ENCODE data around the gene KRTAP12-3.
A peak's percentile ranks its signal among the peaks of the same experiment; 100 is the strongest.
"Not testable (repeated sequence)": the region's sequence is repeated elsewhere in the genome, so short reads cannot be mapped to it uniquely, and the experiment has no call there.

KRTAP12-3 gene

DNA sequence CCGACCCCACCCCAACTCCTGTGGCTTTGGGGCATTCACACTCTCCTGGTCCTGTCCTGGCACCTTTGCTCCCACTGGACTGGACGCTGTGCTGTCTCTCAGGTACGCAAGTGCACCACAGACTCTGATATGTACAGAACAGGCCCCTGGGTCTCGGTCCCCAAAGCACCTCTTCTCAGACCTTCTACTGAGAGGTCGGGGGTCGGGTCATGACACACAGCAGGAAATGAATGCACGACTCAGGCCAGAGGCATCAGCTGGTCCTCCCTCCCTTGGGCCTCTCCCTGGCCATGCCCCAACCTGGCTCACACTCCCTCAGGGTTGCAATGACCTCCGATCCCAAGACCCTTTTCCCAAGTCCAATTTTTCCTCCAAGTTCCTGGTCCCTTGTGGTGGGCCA, 37.5 kb downstream of the KRTAP12-3 start:
- Histone ChIP-seq H3K4me1 (ENCODE audit: control insufficient read depth, insufficient read depth, low read length) (peaks cover 12% of the 10 kb centered on the region), H3K36me3 (ENCODE audit: control insufficient read depth, insufficient read depth, low read length) (no peaks in the 10 kb centered on the region), H3K9ac (ENCODE audit: low read depth, low read length) (peak overlapping the region; percentile 56), H3K4me3 (ENCODE audit: low read depth, low read length) (no peak overlapping the region), H3K9me3 (ENCODE audit: control insufficient read depth, insufficient read depth, low read length) (no peaks in the 10 kb centered on the region), H3K27me3 (ENCODE audit: control insufficient read depth, insufficient read depth, low read length) (no peaks in the 10 kb centered on the region)

DNA sequence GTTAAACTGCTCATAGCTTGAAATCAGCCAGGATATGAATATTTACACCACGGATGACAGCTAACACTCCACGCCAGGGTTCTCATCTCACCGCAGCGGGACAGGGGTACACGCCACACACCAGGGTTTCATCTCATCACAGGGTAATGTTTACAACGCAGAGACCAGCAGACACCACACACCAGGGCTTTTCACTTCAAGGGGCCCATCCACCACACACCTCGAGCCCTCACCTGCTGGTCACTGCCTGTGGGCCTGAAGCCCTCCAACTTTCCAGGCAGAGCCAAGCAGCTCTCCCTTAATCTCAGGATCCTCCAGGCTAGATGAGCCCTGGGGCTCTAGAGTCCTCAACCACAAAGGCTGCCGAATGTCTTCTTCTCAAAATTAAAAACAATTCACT, 37.9 kb downstream of the KRTAP12-3 start:
- Histone ChIP-seq H3K36me3 (ENCODE audit: control insufficient read depth, insufficient read depth, low read length) (no peaks in the 10 kb centered on the region), H3K4me1 (ENCODE audit: control insufficient read depth, insufficient read depth, low read length) (peaks cover 12% of the 10 kb centered on the region), H3K9me3 (ENCODE audit: control insufficient read depth, insufficient read depth, low read length) (no peaks in the 10 kb centered on the region), H3K4me3 (ENCODE audit: low read depth, low read length) (no peak overlapping the region), H3K9ac (ENCODE audit: low read depth, low read length) (no peak overlapping the region), H3K27me3 (ENCODE audit: control insufficient read depth, insufficient read depth, low read length) (no peaks in the 10 kb centered on the region)

DNA sequence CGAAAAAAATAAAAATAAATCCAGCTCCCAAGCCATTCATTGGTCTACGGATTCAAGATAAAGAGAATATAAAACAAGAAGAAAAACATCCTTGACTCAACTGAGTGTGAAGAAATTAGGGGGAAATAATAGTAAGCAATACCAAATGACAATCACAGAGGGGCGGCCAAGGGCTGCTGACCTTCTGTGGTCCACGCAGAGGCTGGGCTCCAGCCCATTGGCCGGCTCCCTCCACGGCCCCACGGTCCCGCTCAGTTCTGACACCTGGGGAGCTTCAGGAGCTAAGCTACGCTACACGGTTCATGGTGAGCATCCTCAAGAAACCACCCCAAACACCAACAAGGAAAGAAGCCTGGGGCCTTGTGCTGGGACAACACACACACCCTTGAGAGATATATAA, 38.8 kb downstream of the KRTAP12-3 start:
- H3K9ac ChIP-seq (ENCODE audit: low read depth, low read length): no peak overlapping the region
- no peaks in the 10 kb centered on the region for H3K36me3 ChIP-seq (ENCODE audit: control insufficient read depth, insufficient read depth, low read length)
- H3K4me3 ChIP-seq (ENCODE audit: low read depth, low read length): peak overlapping the region; percentile 32
- H3K4me1 ChIP-seq (ENCODE audit: control insufficient read depth, insufficient read depth, low read length): peaks cover 12% of the 10 kb centered on the region
- no peaks in the 10 kb centered on the region for H3K9me3 ChIP-seq (ENCODE audit: control insufficient read depth, insufficient read depth, low read length)
- no peaks in the 10 kb centered on the region for H3K27me3 ChIP-seq (ENCODE audit: control insufficient read depth, insufficient read depth, low read length)

DNA sequence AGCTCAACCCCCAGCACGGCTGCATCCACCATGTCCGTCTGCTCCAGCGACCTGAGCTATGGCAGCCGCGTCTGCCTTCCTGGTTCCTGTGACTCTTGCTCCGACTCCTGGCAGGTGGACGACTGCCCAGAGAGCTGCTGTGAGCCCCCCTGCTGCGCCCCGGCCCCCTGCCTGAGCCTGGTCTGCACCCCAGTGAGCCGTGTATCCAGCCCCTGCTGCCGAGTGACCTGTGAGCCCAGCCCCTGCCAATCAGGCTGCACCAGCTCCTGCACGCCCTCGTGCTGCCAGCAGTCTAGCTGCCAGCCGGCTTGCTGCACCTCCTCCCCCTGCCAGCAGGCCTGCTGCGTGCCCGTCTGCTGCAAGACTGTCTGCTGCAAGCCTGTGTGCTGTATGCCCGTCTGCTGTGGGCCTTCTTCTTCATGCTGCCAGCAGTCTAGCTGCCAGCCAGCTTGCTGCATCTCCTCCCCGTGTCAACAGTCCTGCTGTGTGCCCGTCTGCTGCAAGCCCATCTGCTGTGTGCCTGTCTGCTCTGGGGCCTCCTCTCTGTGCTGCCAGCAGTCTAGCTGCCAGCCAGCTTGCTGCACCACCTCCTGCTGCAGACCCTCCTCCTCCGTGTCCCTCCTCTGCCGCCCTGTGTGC, 39.6 kb downstream of the KRTAP12-3 start, which contains the start of gene KRTAP10-12:
Gene KRTAP10-12 (plus strand): TSS at position 1 of the 639 bp plus-strand sequence. CDS start 30 bp downstream, at position 31.
- H3K9ac ChIP-seq (ENCODE audit: low read depth, low read length); H3K9me3 ChIP-seq (ENCODE audit: control insufficient read depth, insufficient read depth, low read length); H3K36me3 ChIP-seq (ENCODE audit: control insufficient read depth, insufficient read depth, low read length); H3K27me3 ChIP-seq (ENCODE audit: control insufficient read depth, insufficient read depth, low read length): not testable (repeated sequence)
- H3K4me3 ChIP-seq (ENCODE audit: low read depth, low read length): peak within 1 kb of the TSS; percentile 32
- H3K4me1 ChIP-seq (ENCODE audit: control insufficient read depth, insufficient read depth, low read length): peaks cover 17% of the 10 kb centered on the region

DNA sequence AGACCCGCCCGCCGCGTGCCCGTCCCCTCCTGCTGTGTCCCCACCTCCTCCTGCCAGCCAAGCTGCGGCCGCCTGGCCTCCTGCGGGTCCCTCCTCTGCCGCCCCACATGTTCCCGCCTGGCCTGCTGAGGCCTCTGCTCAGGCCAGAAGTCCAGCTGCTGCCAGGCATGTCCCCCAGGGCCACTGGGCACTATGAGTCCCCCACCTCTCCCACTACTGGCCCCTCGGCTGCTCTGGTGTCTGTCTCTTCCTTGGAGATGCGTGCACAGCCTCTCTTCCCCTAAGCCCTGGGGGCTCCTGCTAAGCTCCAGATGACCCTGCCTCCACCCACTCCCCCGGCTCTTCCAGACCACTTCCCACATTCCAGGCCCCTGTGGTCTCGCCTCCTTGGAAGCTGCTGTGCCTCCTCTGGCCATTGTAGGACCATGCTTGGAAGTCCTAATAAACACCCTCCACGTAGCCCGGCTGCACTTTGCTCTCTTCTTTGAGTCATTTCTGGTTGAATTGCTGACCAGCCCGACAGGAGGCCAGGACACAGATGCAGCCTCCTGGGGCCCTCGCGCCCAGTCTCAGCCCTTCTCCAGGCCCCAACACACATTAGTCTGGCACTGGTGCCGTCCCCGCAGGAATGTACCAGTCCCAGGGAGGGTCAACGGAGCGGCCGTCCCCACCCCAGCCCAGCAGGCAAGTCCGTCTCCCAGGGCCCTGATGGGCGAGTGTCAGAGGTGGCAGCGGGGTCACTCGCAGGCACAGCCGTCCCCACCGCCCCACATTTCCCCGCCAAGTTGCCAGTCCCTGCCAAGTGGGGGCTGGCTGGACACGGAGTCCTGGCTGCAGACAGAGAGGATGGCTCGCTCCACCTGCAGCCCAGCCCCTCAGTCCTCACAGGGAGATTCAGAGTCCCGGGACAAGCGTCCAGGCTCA, 40.3 kb downstream of the KRTAP12-3 start:
- H3K4me1 ChIP-seq (ENCODE audit: control insufficient read depth, insufficient read depth, low read length): peaks cover 20% of the 10 kb centered on the region

DNA sequence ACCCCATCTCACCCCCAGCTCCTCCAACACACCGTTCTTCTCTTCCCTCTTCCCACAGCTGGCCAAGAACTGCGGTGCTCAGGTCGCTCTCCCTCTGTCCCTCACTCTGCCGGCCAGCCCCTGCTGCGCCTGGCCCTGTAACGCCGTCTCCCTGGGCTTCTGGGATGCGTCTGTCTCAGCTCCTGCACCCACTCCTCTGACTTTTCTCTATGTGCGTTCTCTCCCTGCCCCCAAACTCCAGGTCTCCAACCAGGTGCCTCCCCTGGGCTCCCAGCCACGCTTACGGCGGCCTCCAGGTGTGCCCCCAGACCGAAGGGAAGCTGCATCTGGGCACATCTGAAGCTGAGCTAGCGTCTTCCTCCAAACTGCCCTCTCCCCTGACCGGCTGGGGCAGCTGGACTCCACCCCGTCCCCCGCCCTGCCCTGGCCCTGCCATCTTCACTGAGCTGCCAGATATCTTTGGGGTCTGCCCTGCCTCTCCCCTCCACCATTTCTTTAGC, 41.8 kb downstream of the KRTAP12-3 start:
- H3K27me3 ChIP-seq (ENCODE audit: control insufficient read depth, insufficient read depth, low read length): no peaks in the 10 kb centered on the region
- H3K9ac ChIP-seq (ENCODE audit: low read depth, low read length): no peak overlapping the region

More for the DNA sequence above, 40.3 kb downstream of the KRTAP12-3 start:
- H3K9ac ChIP-seq (ENCODE audit: low read depth, low read length): no peak overlapping the region
- H3K27me3 ChIP-seq (ENCODE audit: control insufficient read depth, insufficient read depth, low read length): no peaks in the 10 kb centered on the region
- no peaks in the 10 kb centered on the region for H3K9me3 ChIP-seq (ENCODE audit: control insufficient read depth, insufficient read depth, low read length)
- no peaks in the 10 kb centered on the region for H3K36me3 ChIP-seq (ENCODE audit: control insufficient read depth, insufficient read depth, low read length)
- no peak overlapping the region for H3K4me3 ChIP-seq (ENCODE audit: low read depth, low read length)

DNA sequence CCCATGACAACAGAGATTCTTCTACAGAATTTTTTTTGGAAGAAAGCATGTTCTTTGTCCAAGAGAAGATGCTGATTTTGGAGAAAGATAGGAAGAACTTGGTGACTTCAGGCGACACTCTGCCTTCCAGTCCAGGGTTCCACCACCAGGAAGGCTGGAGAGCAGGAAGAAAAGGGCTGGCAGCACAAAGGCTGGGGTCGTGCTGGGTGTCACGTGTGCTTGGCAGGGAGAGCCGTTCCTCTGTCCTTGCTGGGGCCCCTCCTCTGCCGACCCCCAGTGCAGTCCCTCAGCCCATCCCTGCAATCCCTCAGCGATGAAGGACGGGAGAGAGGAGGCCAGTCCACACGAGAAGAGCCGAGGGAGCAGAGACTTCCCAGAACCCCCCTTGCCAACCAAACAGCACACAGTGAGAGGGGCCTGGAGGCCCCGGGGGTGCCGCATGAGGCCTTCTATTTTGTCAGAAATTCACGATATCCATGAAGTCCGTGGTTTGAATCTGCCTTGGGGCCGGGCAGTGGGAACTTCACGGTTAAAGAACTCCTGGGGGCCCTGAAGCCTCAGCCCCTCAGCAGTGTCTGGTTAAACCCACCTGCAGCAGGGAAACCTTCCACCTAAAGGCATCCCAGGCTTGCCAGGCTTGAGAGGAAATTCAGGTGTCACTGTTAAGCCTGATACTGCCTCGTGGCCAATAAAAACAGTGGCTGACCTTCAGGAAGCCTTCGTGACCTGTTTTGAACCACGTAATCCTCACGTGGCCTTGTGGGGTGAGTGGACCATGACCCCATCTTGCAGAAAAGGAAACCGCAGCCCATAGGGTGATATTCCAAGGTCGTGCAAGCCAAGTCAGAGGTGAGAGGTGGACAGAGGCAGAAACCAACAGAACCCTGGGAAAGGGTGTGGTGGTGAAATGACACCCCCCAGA, 42.6 kb downstream of the KRTAP12-3 start:
- no peaks in the 10 kb centered on the region for H3K27me3 ChIP-seq (ENCODE audit: control insufficient read depth, insufficient read depth, low read length)
- H3K9ac ChIP-seq (ENCODE audit: low read depth, low read length): no peak overlapping the region
- H3K9me3 ChIP-seq (ENCODE audit: control insufficient read depth, insufficient read depth, low read length): no peaks in the 10 kb centered on the region
- no peak overlapping the region for H3K4me3 ChIP-seq (ENCODE audit: low read depth, low read length)
- H3K4me1 ChIP-seq (ENCODE audit: control insufficient read depth, insufficient read depth, low read length): peaks cover 25% of the 10 kb centered on the region
- H3K36me3 ChIP-seq (ENCODE audit: control insufficient read depth, insufficient read depth, low read length): no peaks in the 10 kb centered on the region

More for the DNA sequence above, 41.8 kb downstream of the KRTAP12-3 start:
- peaks cover 32% of the 10 kb centered on the region for H3K4me1 ChIP-seq (ENCODE audit: control insufficient read depth, insufficient read depth, low read length)
- no peaks in the 10 kb centered on the region for H3K36me3 ChIP-seq (ENCODE audit: control insufficient read depth, insufficient read depth, low read length)
- no peaks in the 10 kb centered on the region for H3K9me3 ChIP-seq (ENCODE audit: control insufficient read depth, insufficient read depth, low read length)
- H3K4me3 ChIP-seq (ENCODE audit: low read depth, low read length): no peak overlapping the region

DNA sequence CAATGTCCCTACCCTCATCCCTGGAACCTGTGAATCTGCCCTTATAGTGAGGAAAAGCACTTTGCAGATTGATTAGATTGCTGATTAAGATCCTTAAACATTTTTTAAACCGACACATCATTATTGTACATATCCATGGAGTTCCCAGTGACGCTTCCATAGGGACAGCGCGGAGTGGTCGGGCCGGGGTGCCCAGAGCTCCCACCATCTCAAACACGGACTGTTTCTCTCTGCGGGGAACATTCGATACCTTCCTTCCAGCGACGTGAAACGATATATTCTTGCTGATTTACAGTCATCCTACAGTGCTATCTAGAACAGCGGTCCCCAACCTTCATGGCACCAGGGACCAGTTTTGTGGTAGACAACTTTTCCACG, 43.3 kb downstream of the KRTAP12-3 start:
- Histone ChIP-seq H3K4me3 (ENCODE audit: low read depth, low read length) (no peak overlapping the region), H3K4me1 (ENCODE audit: control insufficient read depth, insufficient read depth, low read length) (peaks cover 24% of the 10 kb centered on the region), H3K9ac (ENCODE audit: low read depth, low read length) (no peak overlapping the region), H3K36me3 (ENCODE audit: control insufficient read depth, insufficient read depth, low read length) (no peaks in the 10 kb centered on the region), H3K9me3 (ENCODE audit: control insufficient read depth, insufficient read depth, low read length) (no peaks in the 10 kb centered on the region), H3K27me3 (ENCODE audit: control insufficient read depth, insufficient read depth, low read length) (no peaks in the 10 kb centered on the region)

DNA sequence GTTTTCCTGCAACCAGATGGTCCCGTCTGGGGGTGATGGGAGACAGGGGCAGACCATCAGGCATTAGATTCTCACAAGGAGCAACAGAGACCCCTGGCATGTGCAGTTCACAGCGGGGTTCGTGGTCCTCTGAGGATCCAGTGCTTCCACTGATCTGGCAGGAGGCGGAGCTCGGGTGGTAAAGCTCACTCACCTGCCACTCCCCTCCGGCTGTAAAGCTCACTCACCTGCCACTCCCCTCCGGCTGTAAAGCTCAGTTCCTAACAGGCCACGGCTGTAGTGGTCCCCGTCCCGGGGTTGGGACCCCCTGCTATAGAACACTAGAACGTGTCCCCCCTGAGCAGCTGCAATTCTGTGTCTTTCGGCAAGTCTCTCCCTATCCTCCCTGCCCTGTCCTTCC, 43.8 kb downstream of the KRTAP12-3 start:
- no peak overlapping the region for H3K9ac ChIP-seq (ENCODE audit: low read depth, low read length)
- H3K4me1 ChIP-seq (ENCODE audit: control insufficient read depth, insufficient read depth, low read length): peaks cover 24% of the 10 kb centered on the region
- H3K9me3 ChIP-seq (ENCODE audit: control insufficient read depth, insufficient read depth, low read length): no peaks in the 10 kb centered on the region
- H3K36me3 ChIP-seq (ENCODE audit: control insufficient read depth, insufficient read depth, low read length): no peaks in the 10 kb centered on the region
- H3K27me3 ChIP-seq (ENCODE audit: control insufficient read depth, insufficient read depth, low read length): no peaks in the 10 kb centered on the region
- no peak overlapping the region for H3K4me3 ChIP-seq (ENCODE audit: low read depth, low read length)

DNA sequence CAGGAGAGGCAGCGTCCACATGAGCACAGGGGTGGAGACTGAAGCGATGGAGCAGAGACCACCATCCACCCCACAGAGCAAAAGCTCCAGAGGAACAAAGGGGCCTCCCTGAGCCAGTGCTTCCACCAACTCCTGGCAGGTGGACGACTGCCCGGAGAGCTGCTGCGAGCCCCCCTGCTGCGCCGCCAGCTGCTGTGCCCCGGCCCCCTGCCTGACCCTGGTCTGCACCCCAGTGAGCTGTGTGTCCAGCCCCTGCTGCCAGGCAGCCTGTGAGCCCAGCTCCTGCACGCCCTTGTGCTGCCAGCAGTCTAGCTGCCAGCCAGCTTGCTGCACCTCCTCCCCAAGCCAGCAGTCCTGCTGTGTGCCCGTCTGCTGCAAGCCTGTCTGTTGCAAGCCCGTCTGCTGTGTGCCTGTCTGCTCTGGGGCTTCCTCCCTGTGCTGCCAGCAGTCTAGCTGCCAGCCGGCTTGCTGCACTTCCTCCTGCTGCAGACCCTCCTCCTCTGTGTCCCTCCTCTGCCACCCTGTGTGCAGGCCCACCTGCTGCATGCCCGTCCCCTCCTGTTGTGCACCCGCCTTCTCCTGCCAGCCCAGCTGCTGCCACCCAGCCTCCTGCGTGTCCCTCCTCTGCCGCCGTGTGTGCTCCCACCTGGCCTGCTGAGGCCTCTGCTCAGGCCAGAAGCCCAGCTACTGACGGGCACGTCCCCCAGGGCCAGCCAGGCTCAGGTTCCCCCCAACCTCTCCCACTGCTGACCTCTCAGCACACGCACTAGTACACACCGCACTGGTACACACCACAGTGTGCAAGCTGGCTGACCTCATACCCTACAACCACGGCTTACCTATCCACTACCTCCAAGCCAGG, 44.6 kb downstream of the KRTAP12-3 start:
- Histone ChIP-seq H3K4me3 (ENCODE audit: low read depth, low read length) (no peak overlapping the region), H3K27me3 (ENCODE audit: control insufficient read depth, insufficient read depth, low read length) (no peaks in the 10 kb centered on the region), H3K4me1 (ENCODE audit: control insufficient read depth, insufficient read depth, low read length) (peaks cover 24% of the 10 kb centered on the region), H3K9me3 (ENCODE audit: control insufficient read depth, insufficient read depth, low read length) (no peaks in the 10 kb centered on the region), H3K36me3 (ENCODE audit: control insufficient read depth, insufficient read depth, low read length) (no peaks in the 10 kb centered on the region), H3K9ac (ENCODE audit: low read depth, low read length) (peak overlapping the region; percentile 47)

Measured in iPS-15b (cell line).